Measurements from ENCODE around the gene ACTR8. TPM values are rescaled to one million over a fixed set of nuclear protein-coding genes. Genes with fewer than 3 reads are reported as not detected.

ACTR8 gene
- total and polyA plus RNA-seq, 2 of the 13 experiments (the other 11 are each of a cell fraction or from before 2014, with no cell fraction given), result 15.5 to 29.0 TPM

DNA sequence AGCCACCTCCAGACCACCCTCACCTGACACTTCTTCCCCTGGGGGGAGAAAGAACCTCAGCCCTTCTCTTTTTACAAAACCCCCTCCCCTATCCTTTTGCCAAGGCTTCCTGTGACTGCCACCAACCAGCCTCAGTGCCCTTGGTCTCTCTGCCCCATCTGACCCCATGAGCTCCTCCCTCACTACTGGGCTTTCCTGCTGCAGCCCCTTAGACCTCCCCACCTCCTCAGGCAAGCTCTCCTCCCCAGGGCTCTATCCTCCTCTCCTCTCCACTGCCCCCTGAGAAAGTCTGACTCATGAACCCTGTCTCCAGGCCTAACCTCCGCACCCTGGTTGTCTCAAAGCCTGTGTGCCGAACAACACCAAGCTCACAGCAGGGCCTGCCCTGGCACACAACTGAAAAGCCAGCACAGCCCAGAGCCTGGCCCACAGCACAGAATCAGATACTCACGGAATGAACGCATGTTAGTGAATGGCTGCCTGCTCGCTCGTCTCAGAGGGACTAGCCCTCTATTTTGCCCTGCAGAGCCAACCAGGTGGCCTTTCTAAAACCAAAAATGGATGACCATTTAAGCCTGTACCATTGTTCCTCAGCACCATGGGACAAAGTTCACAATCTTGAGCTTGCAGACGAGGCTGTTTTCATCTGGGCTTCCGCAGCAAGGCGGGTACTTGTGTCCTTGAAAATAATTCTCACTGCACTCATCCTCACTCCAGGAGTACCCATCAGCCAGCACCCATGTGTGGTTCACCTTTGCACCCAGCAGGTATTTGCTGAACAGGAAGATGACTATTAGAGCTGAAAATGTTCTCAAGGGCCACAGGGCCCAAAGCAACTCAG, 37.5 kb downstream of the ACTR8 start (continued):
- TF ChIP-seq, protein P1, sequence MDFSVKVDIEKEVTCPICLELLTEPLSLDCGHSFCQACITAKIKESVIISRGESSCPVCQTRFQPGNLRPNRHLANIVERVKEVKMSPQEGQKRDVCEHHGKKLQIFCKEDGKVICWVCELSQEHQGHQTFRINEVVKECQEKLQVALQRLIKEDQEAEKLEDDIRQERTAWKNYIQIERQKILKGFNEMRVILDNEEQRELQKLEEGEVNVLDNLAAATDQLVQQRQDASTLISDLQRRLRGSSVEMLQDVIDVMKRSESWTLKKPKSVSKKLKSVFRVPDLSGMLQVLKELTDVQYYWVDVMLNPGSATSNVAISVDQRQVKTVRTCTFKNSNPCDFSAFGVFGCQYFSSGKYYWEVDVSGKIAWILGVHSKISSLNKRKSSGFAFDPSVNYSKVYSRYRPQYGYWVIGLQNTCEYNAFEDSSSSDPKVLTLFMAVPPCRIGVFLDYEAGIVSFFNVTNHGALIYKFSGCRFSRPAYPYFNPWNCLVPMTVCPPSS (IDR thresholded peaks at IDR 0.05), result no peak
- TF ChIP-seq, protein P2, sequence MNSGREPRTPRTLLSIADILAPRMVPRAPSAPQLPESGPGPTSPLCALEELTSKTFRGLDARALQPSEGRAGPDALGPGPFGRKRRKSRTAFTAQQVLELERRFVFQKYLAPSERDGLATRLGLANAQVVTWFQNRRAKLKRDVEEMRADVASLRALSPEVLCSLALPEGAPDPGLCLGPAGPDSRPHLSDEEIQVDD (CRISPR knock-in tag; IDR thresholded peaks at IDR 0.05; ENCODE audit: borderline replicate concordance), result peak; percentile 4; the same call in 1 of the 2 replicates
- TF ChIP-seq SSRP1 (CRISPR knock-in tag; IDR thresholded peaks at IDR 0.05) (no peak), HNRNPH1 (optimal IDR thresholded peaks at IDR 0.05; ENCODE audit: low read depth, low read length) (no peak), TARDBP (CRISPR knock-in tag; IDR thresholded peaks at IDR 0.05) (no peak), SMAD9 (CRISPR knock-in tag; IDR thresholded peaks at IDR 0.05) (no peak), MLLT10 (CRISPR knock-in tag; IDR thresholded peaks at IDR 0.05) (0 out of 2 replicates have a peak, but pooled peaks have one; percentile 19), ISL2 (CRISPR knock-in tag; IDR thresholded peaks at IDR 0.05) (peak; percentile 59; the same call in 1 of the 2 replicates), TEAD2 (CRISPR knock-in tag; IDR thresholded peaks at IDR 0.05) (0 out of 2 replicates have a peak, but pooled peaks have one; percentile 32), CBX2 (IDR thresholded peaks at IDR 0.05; ENCODE audit: low read depth, low read length) (no peak), CBX2 (CRISPR knock-in tag; IDR thresholded peaks at IDR 0.05; ENCODE audit: low read depth) (no peak), IRX3 (CRISPR knock-in tag; IDR thresholded peaks at IDR 0.05; ENCODE audit: borderline replicate concordance, low read depth) (no peak; the same call in 1 of the 2 replicates), PAX8 (CRISPR knock-in tag; IDR thresholded peaks at IDR 0.05; ENCODE audit: borderline replicate concordance) (no peak), SATB2 (CRISPR knock-in tag; IDR thresholded peaks at IDR 0.05) (no peak), ZC3H4 (CRISPR knock-in tag; IDR thresholded peaks at IDR 0.05; ENCODE audit: borderline replicate concordance) (no peak; the same call in 1 of the 2 replicates), ZNF263 (CRISPR knock-in tag; IDR thresholded peaks at IDR 0.05) (peak; percentile 72)
- TF ChIP-seq, protein P3, sequence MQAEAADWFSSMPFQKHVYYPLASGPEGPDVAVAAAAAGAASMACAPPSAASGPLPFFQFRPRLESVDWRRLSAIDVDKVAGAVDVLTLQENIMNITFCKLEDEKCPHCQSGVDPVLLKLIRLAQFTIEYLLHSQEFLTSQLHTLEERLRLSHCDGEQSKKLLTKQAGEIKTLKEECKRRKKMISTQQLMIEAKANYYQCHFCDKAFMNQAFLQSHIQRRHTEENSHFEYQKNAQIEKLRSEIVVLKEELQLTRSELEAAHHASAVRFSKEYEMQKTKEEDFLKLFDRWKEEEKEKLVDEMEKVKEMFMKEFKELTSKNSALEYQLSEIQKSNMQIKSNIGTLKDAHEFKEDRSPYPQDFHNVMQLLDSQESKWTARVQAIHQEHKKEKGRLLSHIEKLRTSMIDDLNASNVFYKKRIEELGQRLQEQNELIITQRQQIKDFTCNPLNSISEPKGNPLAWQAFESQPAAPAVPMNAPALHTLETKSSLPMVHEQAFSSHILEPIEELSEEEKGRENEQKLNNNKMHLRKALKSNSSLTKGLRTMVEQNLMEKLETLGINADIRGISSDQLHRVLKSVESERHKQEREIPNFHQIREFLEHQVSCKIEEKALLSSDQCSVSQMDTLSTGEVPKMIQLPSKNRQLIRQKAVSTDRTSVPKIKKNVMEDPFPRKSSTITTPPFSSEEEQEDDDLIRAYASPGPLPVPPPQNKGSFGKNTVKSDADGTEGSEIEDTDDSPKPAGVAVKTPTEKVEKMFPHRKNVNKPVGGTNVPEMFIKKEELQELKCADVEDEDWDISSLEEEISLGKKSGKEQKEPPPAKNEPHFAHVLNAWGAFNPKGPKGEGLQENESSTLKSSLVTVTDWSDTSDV (CRISPR knock-in tag; IDR thresholded peaks at IDR 0.05), result no peak
- TF ChIP-seq, protein P4, sequence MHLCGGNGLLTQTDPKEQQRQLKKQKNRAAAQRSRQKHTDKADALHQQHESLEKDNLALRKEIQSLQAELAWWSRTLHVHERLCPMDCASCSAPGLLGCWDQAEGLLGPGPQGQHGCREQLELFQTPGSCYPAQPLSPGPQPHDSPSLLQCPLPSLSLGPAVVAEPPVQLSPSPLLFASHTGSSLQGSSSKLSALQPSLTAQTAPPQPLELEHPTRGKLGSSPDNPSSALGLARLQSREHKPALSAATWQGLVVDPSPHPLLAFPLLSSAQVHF (CRISPR knock-in tag; IDR thresholded peaks at IDR 0.05), result no peak
- TF ChIP-seq, protein P5, sequence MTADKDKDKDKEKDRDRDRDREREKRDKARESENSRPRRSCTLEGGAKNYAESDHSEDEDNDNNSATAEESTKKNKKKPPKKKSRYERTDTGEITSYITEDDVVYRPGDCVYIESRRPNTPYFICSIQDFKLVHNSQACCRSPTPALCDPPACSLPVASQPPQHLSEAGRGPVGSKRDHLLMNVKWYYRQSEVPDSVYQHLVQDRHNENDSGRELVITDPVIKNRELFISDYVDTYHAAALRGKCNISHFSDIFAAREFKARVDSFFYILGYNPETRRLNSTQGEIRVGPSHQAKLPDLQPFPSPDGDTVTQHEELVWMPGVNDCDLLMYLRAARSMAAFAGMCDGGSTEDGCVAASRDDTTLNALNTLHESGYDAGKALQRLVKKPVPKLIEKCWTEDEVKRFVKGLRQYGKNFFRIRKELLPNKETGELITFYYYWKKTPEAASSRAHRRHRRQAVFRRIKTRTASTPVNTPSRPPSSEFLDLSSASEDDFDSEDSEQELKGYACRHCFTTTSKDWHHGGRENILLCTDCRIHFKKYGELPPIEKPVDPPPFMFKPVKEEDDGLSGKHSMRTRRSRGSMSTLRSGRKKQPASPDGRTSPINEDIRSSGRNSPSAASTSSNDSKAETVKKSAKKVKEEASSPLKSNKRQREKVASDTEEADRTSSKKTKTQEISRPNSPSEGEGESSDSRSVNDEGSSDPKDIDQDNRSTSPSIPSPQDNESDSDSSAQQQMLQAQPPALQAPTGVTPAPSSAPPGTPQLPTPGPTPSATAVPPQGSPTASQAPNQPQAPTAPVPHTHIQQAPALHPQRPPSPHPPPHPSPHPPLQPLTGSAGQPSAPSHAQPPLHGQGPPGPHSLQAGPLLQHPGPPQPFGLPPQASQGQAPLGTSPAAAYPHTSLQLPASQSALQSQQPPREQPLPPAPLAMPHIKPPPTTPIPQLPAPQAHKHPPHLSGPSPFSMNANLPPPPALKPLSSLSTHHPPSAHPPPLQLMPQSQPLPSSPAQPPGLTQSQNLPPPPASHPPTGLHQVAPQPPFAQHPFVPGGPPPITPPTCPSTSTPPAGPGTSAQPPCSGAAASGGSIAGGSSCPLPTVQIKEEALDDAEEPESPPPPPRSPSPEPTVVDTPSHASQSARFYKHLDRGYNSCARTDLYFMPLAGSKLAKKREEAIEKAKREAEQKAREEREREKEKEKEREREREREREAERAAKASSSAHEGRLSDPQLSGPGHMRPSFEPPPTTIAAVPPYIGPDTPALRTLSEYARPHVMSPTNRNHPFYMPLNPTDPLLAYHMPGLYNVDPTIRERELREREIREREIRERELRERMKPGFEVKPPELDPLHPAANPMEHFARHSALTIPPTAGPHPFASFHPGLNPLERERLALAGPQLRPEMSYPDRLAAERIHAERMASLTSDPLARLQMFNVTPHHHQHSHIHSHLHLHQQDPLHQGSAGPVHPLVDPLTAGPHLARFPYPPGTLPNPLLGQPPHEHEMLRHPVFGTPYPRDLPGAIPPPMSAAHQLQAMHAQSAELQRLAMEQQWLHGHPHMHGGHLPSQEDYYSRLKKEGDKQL (CRISPR knock-in tag; IDR thresholded peaks at IDR 0.05; ENCODE audit: low read depth), result no peak

All from HepG2 (cell line).